ENCODE measurements around the gene EEFSEC.

EEFSEC gene, protein sequence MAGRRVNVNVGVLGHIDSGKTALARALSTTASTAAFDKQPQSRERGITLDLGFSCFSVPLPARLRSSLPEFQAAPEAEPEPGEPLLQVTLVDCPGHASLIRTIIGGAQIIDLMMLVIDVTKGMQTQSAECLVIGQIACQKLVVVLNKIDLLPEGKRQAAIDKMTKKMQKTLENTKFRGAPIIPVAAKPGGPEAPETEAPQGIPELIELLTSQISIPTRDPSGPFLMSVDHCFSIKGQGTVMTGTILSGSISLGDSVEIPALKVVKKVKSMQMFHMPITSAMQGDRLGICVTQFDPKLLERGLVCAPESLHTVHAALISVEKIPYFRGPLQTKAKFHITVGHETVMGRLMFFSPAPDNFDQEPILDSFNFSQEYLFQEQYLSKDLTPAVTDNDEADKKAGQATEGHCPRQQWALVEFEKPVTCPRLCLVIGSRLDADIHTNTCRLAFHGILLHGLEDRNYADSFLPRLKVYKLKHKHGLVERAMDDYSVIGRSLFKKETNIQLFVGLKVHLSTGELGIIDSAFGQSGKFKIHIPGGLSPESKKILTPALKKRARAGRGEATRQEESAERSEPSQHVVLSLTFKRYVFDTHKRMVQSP

DNA sequence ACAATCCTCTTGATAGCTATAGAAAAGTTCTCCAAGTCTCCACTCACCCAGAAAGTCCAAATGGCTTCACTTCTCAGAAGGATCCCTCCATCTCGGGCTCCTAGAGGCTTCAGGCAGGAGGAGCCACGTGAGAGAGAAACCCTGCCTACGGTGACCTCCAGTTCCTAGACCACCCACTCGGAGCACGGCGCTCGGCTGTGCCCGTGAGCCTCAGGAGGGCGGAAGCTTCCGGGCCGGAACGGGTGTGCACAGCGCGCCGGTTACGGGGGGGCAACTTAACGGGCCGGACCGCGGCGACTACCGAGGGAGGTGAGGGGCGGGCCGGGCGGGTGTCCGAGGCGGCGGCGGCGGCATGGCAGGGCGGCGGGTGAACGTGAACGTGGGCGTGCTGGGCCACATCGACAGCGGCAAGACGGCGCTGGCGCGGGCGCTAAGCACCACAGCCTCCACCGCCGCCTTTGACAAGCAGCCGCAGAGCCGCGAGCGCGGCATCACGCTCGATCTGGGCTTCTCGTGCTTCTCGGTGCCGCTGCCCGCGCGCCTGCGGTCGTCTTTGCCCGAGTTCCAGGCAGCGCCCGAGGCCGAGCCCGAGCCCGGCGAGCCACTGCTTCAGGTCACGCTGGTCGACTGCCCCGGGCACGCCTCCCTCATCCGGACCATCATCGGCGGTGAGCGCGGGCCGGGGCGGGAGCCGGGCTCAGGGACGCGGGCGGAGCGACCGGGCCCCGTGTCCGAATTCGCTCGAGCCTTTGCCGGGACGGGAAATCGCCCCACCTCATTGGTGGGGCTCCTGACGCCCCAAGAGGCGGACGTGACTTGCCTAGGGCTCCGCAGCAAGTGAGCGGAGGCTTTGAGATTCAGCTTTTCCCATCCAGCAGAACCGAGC lies at the start of gene EEFSEC:
TSS of gene EEFSEC (plus strand) at position 326 of the 886 bp plus-strand sequence. CDS start at position 353, 27 bp downstream.
- peak; percentile 76 for DNase-seq

DNA sequence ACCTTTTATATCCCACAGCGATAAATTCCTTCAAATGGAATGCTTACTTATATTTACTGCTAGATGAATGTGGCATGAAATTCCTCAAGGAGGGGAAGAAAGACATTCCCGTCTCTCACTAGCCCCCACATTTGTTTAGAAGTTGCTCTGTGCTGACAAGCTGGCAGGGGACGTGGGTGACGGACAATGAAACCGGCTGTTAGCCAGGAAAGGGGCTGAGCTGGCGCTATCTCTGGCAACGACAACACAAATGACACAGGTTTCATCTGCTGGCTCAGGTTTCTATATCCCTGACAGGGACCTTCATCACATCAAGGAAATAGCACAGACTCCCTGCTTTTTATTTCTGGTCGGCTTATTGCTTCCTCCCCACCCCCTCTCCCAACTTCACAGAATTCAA lies 45.4 kb upstream of the EEFSEC start:
- DNase-seq: peak; percentile 74

DNA sequence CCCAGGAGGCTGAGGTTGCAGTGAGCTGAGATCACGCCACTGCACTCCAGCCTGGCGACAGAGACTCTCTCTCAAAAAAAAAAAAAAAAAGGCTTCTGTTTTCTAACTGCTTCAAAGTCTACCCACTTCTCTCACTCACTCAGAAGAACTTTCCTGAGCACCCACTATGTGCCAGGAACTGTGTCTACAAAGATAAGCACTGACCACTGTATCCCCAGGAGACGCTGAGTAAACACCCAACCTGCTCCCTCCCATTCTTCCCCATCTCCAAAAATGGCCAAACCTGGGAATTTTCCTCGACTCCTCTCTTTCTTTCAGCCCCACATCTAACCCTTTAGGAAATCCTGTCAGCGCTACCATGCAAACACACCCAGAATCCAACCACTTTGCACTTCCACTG lies 42.1 kb upstream of the EEFSEC start:
- no peak for DNase-seq

DNA sequence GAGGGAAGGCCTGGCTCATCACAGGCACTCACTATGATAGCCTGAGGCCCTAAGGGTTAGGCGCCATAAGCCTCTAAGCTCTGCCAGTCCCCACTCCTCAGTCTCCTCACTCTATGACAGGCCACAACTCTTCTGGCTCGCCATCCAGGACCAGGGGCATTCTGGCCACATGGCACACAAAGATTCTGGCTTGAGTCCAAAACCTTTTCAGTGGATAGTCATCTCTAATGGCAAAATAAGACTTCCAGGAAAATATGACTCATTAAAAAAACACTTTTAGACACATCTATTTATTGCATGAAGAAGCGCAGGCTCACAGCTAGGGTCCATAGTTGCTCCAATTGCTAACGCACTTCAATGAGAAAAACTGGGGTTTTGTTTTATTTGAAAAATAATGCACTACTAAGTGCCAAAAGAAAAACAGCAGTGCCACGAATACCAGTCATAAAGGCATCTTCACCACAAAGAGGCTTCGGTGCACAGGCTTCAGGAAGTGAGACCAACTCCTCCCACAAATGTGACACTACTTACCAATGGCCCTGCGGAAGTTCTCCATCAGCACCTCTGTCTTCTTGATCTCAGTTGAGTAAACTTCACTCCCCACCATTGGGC lies 40.8 kb upstream of the EEFSEC start:
- DNase-seq: peak; percentile 88

DNA sequence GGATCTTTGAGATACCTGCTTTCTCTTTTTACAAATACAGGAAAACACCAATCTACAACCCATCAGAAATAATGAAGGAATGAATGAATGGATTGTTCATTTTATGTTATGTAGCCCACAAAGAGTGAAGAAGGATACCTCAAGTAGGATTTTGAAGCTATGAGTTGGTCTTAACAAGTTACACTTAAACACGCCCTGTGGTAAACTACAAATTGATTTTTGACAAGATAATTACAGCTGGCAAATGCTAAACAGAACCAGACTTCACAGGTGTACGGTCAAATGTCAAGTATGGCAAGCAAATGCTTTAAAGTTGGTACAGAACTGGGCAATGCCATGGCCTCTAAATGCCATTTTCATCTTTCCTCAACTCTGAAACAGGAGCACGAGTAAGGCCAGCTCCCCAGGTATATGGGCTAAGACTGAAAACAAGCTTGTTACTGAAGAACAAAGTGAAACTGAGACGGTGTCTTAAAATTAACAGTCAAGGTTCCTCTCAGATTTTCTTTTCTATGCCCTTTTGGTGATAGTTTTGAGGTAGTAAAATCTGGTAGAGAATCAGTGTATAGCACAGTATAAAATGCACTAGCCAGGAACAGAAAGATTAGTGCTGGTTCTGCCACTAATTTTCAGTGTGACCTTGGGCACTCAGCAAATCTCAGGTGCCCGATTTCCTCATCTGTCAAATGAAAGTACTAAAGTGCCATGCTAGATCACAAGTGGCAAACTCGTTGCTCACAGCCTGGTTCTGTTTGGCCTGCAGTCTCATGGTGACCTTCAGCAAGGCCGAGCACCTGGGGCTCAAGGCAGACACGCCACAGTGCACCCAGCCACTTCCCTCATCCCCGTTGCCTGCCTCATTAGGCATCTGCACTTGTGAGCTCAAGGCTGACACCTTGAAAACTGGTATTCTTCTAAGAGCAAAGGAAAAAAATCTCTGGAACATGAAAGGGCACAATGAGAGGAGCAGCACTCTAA lies 39.2 kb upstream of the EEFSEC start:
- peak; percentile 39 for DNase-seq

GRCh38 chr3:128122013-128122412 lies 31.3 kb upstream of the EEFSEC start:
- DNase-seq: no peak

DNA sequence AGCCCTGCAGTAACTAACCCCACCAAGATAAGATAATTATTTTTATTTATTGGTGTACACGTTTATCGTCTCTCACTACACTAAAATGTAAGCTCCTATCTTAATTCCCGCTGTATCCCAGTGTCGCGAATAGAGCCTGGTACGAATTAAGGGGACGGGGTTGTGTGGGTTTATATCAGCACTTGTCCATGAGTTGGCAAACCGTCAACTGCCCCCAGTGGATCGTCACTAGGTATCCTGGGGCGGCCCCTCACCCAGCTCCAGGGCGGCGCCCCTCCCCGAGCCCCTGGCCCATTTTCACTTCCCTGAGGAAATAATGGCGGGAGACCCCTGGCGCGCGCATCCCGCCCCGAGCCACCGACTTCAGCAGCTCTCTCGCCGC lies 30.1 kb upstream of the EEFSEC start:
- DNase-seq: no peak

- DNase-seq: peak; percentile 99
Measured at GRCh38 chr3:128123538-128124368, 29.5 kb upstream of the EEFSEC start, which contains the start of gene RUVBL1. TSS of gene RUVBL1 (minus strand) at chr3:128123812. CDS start at chr3:128123724, 88 bp downstream.

DNA sequence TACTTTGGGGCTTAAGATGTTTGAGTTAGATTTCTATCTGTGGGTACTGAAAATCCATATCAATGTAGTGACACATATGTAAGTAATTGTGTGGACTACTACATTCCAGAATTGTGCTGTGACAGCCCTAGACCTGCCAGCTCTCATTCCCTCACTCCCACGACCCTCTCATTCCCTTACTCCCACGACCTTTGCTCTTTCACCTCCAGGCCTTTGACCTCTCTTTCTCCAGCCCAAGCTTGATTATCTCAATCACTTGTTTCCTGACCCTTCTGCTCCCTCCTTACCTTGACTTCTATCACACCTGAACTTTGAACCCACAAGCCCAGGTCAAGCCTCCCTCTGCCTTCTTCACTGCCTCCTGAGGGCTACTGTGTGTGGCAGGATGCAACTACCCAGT lies 26.0 kb upstream of the EEFSEC start:
- DNase-seq: no peak

GRCh38 chr3:128128251-128128650 lies 25.0 kb upstream of the EEFSEC start:
- DNase-seq: no peak

- no peak for DNase-seq
Measured at GRCh38 chr3:128131897-128132646, 21.2 kb upstream of the EEFSEC start.

- peak; percentile 51 for DNase-seq
Measured at GRCh38 chr3:128133273-128133883, 19.9 kb upstream of the EEFSEC start.

DNA sequence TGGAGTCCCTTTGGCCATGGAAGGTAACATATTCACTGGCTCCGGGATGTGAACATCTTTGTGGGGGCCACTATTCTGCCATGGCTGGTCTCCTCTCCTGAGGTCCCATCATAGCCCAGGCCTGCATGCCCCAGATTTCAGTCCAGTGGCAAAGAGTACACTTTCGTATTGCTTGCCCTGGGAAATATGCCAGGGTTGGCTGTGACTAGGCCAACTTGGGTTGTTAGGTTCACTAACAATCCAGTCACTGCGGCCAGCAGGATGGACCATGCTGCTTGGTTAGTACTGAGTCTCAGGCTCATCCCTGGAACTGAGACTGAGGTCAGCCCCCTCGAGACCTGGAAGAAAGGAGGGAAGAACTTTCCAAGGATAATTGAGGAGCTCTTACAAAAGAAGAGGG lies 9.8 kb upstream of the EEFSEC start:
- DNase-seq: no peak

GRCh38 chr3:128144512-128145187 lies 8.6 kb upstream of the EEFSEC start:
- DNase-seq: no peak

DNA sequence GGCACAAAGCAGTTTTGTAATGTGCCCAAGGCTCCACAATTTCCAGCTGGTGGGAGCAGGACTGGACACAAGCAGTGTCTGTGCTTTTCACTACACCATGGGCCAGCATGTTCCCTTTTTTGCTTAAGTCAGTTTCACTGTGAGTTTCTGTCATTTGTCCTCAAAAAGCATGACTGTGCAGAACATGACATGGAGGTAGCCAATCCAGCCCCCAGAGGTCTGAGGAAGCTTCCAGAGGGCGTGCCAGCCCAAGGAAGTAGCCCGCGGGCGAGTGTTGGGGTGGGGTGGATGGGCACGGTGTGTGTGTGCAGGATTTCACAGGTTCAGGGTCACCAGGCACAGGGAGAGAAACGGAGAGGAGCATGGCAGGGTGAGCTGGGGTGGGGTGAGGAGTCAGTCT lies 8.0 kb upstream of the EEFSEC start:
- DNase-seq: no peak

GRCh38 chr3:128146201-128146600 lies 7.1 kb upstream of the EEFSEC start:
- no peak for DNase-seq

DNA sequence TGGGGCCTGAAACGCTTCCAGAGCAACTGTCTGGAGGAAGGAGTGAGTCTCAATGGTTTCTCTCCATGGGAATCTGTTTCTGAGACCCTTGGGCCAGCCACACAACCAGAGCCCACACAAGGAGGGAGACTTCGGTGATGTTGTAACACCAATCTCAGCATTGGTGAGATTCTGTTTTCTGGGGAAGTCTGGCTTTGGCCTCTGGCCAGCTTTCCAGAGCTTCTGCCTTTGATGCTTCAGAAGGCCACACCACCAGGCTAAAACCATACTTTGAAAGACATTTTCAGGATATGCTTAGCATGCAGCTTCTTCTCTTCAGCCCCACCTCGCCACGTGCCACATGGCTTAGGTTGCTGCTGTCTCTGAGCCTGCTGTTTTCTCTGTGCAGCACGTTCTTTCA lies 3.6 kb upstream of the EEFSEC start:
- DNase-seq: no peak

GRCh38 chr3:128151758-128152274 lies 1.5 kb upstream of the EEFSEC start:
- no peak for DNase-seq

Measured in NCI-H2029 (cell line).